Kidney epithelial cell (primary cell): ENCODE data around the gene PALS1. TPM values are rescaled to one million over a fixed set of nuclear protein-coding genes. Genes with fewer than 3 reads are reported as not detected.

ENCODE experiments used
- DNase-seq: peaks from one replicate; pipeline ENCODE4 v3.0.0-alpha.2; 2010; ENCODE audit warnings: low read depth
- H3K27me3 ChIP-seq: 2 replicates; pipeline ENCODE4 v1.6.0; 2011; ENCODE audit warnings: low read length; ENCODE audit not compliant: control insufficient read depth, insufficient read depth
- H3K36me3 ChIP-seq: 2 replicates; pipeline ENCODE4 v1.5.1; 2011; ENCODE audit warnings: low read length; ENCODE audit not compliant: control insufficient read depth, insufficient read depth
- H3K4me3 ChIP-seq: 2 replicates; pipeline ENCODE4 v1.5.1; 2011; ENCODE audit warnings: low read depth, mild to moderate bottlenecking, control low read depth, low read length
- total RNA-seq: library from RNA; depleted of rRNA; stranded (reverse); fragments of >200 nt; gene quantifications from 2 replicates; pipeline ENCODE4 v1.2.3, GENCODE V29; 2015
- TF ChIP-seq, protein P1 (sequence below): IDR thresholded peaks from 2 replicates; pipeline ENCODE4 v1.5.1; 2011; ENCODE audit warnings: mild to moderate bottlenecking, moderate library complexity, low read length, control low read depth, inconsistent platforms; ENCODE audit not compliant: insufficient read depth, poor library complexity, severe bottlenecking

Gene PALS1
- total RNA-seq, 1 donor from 2014 or later, result 16.2 TPM

GRCh38 chr14:67276131-67276530 is 34.9 kb downstream of the PALS1 start:
- Histone ChIP-seq H3K36me3 (no peaks in the 10 kb centered on the region), H3K27me3 (no peaks in the 10 kb centered on the region), H3K4me3 (no peak overlapping the region)
- TF ChIP-seq, protein P1, sequence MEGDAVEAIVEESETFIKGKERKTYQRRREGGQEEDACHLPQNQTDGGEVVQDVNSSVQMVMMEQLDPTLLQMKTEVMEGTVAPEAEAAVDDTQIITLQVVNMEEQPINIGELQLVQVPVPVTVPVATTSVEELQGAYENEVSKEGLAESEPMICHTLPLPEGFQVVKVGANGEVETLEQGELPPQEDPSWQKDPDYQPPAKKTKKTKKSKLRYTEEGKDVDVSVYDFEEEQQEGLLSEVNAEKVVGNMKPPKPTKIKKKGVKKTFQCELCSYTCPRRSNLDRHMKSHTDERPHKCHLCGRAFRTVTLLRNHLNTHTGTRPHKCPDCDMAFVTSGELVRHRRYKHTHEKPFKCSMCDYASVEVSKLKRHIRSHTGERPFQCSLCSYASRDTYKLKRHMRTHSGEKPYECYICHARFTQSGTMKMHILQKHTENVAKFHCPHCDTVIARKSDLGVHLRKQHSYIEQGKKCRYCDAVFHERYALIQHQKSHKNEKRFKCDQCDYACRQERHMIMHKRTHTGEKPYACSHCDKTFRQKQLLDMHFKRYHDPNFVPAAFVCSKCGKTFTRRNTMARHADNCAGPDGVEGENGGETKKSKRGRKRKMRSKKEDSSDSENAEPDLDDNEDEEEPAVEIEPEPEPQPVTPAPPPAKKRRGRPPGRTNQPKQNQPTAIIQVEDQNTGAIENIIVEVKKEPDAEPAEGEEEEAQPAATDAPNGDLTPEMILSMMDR, result no peak
- no peak for DNase-seq

- Histone ChIP-seq H3K36me3 (no peaks in the 10 kb centered on the region), H3K4me3 (no peak overlapping the region), H3K27me3 (no peaks in the 10 kb centered on the region)
- DNase-seq, result no peak
- TF ChIP-seq, protein P1, result no peak
Observed at GRCh38 chr14:67280506-67280905, 39.3 kb downstream of the PALS1 start.

DNA sequence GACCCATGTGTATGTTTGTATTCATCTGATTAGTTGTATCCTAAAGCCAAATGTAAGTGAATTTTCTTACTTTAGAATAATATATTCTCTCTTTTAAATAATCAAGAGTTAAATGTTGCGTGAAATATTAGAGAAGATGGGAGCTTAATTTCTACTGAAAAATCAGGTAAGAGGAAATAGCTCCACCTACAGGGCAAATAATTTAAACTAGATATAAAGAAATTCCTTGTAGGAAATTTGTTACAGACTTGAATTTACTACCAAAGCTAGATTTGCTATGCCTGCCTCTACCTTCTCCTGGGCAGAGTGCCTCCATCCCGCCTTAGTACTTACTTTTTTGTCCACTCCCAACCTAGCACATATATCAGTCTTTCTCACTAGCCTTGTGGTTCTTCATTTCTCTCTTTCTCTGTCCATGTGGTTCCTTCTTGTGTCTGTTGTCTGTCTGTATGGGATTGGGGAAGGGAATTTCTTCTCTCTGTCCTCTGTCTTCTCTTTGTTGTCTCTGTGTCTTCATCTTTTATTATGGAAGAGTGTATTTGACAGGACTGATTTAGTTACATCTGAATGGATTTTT is 44.7 kb downstream of the PALS1 start:
- Histone ChIP-seq H3K4me3 (no peak overlapping the region), H3K27me3 (no peaks in the 10 kb centered on the region), H3K36me3 (no peaks in the 10 kb centered on the region)
- no peak for DNase-seq
- TF ChIP-seq, protein P1, result peak; percentile 21

Other genes with a start within 250 kb of the PALS1 start
- not detected in 2 replicates for gene GARIN2, start 52.0 kb upstream of the PALS1 start, total RNA-seq
- 135 and 156 TPM in 2 replicates for gene ATP6V1D, start 118.4 kb downstream of the PALS1 start, total RNA-seq
- 75.1 and 88.3 TPM in 2 replicates for gene EIF2S1, start 118.9 kb downstream of the PALS1 start, total RNA-seq
- gene PLEK2, start 170.7 kb downstream of the PALS1 start, total RNA-seq, result 44.4 and 100 TPM in 2 replicates
- 0.21 and 0.41 TPM in 2 replicates for gene TMEM229B, start 247.3 kb downstream of the PALS1 start, total RNA-seq